H1 (cell line): ENCODE data around the gene TNPO2. TPM values are rescaled to one million over a fixed set of nuclear protein-coding genes. Genes with fewer than 3 reads are reported as not detected.

Experiments
- CEBPB ChIP-seq: IDR thresholded peaks from 2 replicates; pipeline ENCODE4 v1.6.1; 2012; ENCODE audit warnings: low read depth, low read length
- CTBP2 ChIP-seq: IDR thresholded peaks from 2 replicates; pipeline ENCODE4 v1.7.0; 2011; ENCODE audit warnings: borderline replicate concordance, mild to moderate bottlenecking, moderate library complexity, mixed read lengths, low read length; ENCODE audit not compliant: insufficient read depth, insufficient read length
- GABPA ChIP-seq: IDR thresholded peaks from 2 replicates; pipeline ENCODE4 v1.6.1; 2011; ENCODE audit warnings: mild to moderate bottlenecking, low read length, moderate library complexity, borderline replicate concordance; ENCODE audit not compliant: insufficient read depth
- HDAC6 ChIP-seq: IDR thresholded peaks from one replicate; pipeline ENCODE4 v1.7.1; 2012; ENCODE audit warnings: low read depth, mild to moderate bottlenecking, inconsistent platforms, low read length, moderate library complexity
- MAFK ChIP-seq: IDR thresholded peaks from 2 replicates; pipeline ENCODE4 v1.6.1; 2012; ENCODE audit warnings: low read depth, mild to moderate bottlenecking, improper control_type of control experiment, low read length
- RAD21 ChIP-seq, 2 experiments: IDR thresholded peaks in 1 of 2; conservative IDR thresholded peaks in 1 of 2; 2 replicates each; pipeline ENCODE4 v1.6.1; 2011; ENCODE audit warnings: low read depth in 2 of 2, low read length in 2 of 2, improper control_type of control experiment in 1 of 2, inconsistent platforms in 1 of 2, mild to moderate bottlenecking in 1 of 2, moderate library complexity in 1 of 2
- SIN3A ChIP-seq, 2 experiments: IDR thresholded peaks in 1 of 2; conservative IDR thresholded peaks in 1 of 2; 2 replicates each; pipeline ENCODE4 v1.6.1; 2011 to 2012; ENCODE audit warnings: low read length in 2 of 2, improper control_type of control experiment in 1 of 2, low read depth in 1 of 2, mild to moderate bottlenecking in 1 of 2
- TBP ChIP-seq: IDR thresholded peaks from 2 replicates; pipeline ENCODE4 v1.6.1; 2011; ENCODE audit warnings: low read depth, low read length, improper control_type of control experiment
- YY1 ChIP-seq: IDR thresholded peaks from 2 replicates; pipeline ENCODE4 v1.6.1; 2011; ENCODE audit warnings: low read depth, mild to moderate bottlenecking, low read length
- ZNF274 ChIP-seq: IDR thresholded peaks from 2 replicates; pipeline ENCODE4 v1.7.0; 2012; ENCODE audit warnings: low read length, borderline replicate concordance; ENCODE audit errors: extremely low read depth
- polyA plus RNA-seq, 7 experiments: library from polyadenylated mRNA; depleted of rRNA in 3 of 7; stranded (reverse) in 5 of 7; unstranded in 2 of 7; fragments of >200 nt in 5 of 7; fragments of 200-250 nt in 2 of 7; gene quantifications; 1 replicate in 5 of 7; 2 replicates in 1 of 7; 4 replicates in 1 of 7; pipeline versions ENCODE4 v1.2.1 to v1.2.3, GENCODE V29; 2011 to 2013; ENCODE audit warnings: missing spikeins in 2 of 7, mixed read lengths in 2 of 7
- total RNA-seq: library from RNA; stranded (reverse); fragmentation: NEBNext Ultra II Directional; extraction: Animal tissue kit (Norgen Biotek cat#: 25700); gene quantifications from 2 replicates; pipeline ENCODE4 v1.2.1, GENCODE V29; 2021
- TF ChIP-seq, protein P1 (sequence below): fragments of 300-600 bp; sonication (generic); IDR thresholded peaks from 2 replicates; pipeline ENCODE4 v1.7.1; 2012; ENCODE audit warnings: low read length, moderate library complexity, mild to moderate bottlenecking, inconsistent platforms; ENCODE audit not compliant: insufficient replicate concordance

The TNPO2 gene
- total and polyA plus RNA-seq, 2 of the 8 experiments (the other 6 are each of a cell fraction or from before 2014, with no cell fraction given) = 112 to 121 TPM

DNA sequence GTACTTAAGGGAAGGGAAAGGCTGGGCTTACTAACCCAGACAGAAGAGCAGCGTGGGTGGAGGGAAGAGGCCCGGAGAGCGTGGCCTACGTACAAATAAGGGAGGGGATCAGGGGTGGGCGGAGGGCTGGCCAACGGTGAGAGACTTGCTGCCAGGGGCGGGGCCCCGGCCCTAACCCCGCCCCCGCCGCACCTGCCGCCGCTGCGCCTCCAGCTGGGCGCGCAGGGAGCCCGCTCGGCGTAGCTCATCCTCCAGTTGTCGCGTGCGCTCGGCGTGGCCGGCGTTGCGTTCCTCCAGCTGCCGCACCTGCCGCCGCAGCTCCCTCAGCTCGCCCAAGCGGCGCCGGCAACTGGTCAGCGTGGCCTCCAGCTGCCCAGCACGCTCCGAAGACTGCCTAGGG, 46.0 kb upstream of the TNPO2 start (continued):
- TF ChIP-seq, protein P1, sequence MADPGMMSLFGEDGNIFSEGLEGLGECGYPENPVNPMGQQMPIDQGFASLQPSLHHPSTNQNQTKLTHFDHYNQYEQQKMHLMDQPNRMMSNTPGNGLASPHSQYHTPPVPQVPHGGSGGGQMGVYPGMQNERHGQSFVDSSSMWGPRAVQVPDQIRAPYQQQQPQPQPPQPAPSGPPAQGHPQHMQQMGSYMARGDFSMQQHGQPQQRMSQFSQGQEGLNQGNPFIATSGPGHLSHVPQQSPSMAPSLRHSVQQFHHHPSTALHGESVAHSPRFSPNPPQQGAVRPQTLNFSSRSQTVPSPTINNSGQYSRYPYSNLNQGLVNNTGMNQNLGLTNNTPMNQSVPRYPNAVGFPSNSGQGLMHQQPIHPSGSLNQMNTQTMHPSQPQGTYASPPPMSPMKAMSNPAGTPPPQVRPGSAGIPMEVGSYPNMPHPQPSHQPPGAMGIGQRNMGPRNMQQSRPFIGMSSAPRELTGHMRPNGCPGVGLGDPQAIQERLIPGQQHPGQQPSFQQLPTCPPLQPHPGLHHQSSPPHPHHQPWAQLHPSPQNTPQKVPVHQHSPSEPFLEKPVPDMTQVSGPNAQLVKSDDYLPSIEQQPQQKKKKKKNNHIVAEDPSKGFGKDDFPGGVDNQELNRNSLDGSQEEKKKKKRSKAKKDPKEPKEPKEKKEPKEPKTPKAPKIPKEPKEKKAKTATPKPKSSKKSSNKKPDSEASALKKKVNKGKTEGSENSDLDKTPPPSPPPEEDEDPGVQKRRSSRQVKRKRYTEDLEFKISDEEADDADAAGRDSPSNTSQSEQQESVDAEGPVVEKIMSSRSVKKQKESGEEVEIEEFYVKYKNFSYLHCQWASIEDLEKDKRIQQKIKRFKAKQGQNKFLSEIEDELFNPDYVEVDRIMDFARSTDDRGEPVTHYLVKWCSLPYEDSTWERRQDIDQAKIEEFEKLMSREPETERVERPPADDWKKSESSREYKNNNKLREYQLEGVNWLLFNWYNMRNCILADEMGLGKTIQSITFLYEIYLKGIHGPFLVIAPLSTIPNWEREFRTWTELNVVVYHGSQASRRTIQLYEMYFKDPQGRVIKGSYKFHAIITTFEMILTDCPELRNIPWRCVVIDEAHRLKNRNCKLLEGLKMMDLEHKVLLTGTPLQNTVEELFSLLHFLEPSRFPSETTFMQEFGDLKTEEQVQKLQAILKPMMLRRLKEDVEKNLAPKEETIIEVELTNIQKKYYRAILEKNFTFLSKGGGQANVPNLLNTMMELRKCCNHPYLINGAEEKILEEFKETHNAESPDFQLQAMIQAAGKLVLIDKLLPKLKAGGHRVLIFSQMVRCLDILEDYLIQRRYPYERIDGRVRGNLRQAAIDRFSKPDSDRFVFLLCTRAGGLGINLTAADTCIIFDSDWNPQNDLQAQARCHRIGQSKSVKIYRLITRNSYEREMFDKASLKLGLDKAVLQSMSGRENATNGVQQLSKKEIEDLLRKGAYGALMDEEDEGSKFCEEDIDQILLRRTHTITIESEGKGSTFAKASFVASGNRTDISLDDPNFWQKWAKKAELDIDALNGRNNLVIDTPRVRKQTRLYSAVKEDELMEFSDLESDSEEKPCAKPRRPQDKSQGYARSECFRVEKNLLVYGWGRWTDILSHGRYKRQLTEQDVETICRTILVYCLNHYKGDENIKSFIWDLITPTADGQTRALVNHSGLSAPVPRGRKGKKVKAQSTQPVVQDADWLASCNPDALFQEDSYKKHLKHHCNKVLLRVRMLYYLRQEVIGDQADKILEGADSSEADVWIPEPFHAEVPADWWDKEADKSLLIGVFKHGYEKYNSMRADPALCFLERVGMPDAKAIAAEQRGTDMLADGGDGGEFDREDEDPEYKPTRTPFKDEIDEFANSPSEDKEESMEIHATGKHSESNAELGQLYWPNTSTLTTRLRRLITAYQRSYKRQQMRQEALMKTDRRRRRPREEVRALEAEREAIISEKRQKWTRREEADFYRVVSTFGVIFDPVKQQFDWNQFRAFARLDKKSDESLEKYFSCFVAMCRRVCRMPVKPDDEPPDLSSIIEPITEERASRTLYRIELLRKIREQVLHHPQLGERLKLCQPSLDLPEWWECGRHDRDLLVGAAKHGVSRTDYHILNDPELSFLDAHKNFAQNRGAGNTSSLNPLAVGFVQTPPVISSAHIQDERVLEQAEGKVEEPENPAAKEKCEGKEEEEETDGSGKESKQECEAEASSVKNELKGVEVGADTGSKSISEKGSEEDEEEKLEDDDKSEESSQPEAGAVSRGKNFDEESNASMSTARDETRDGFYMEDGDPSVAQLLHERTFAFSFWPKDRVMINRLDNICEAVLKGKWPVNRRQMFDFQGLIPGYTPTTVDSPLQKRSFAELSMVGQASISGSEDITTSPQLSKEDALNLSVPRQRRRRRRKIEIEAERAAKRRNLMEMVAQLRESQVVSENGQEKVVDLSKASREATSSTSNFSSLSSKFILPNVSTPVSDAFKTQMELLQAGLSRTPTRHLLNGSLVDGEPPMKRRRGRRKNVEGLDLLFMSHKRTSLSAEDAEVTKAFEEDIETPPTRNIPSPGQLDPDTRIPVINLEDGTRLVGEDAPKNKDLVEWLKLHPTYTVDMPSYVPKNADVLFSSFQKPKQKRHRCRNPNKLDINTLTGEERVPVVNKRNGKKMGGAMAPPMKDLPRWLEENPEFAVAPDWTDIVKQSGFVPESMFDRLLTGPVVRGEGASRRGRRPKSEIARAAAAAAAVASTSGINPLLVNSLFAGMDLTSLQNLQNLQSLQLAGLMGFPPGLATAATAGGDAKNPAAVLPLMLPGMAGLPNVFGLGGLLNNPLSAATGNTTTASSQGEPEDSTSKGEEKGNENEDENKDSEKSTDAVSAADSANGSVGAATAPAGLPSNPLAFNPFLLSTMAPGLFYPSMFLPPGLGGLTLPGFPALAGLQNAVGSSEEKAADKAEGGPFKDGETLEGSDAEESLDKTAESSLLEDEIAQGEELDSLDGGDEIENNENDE = no peak
- TF ChIP-seq RAD21 (IDR thresholded peaks at IDR 0.05 in 1 of 2, conservative IDR thresholded peaks at IDR 0.05 in 1 of 2; ENCODE audit: low read depth in 2 of 2, low read length in 2 of 2) = no peak
- TF ChIP-seq HDAC6 = no peak
- TF ChIP-seq TBP = peak; percentile 62; the same call in 1 of the 2 replicates
- no peak for TF ChIP-seq YY1
- TF ChIP-seq ZNF274 = no peak
- TF ChIP-seq CEBPB = no peak
- 0 out of 2 replicates have a peak, but pooled peaks have one; percentile 50 for TF ChIP-seq GABPA
- TF ChIP-seq SIN3A (conservative IDR thresholded peaks at IDR 0.05 in 1 of 2, IDR thresholded peaks at IDR 0.05 in 1 of 2; ENCODE audit: low read depth in 1 of 2, low read length in 2 of 2) = peak; percentile 49 to 82; a peak in 2 of 4 replicates
- no peak for TF ChIP-seq MAFK
- TF ChIP-seq CTBP2 = no peak
